Right lobe of liver (tissue), 6 donors: Measurements from ENCODE around the gene EFNA3. TPM values are rescaled to one million over a fixed set of nuclear protein-coding genes. Genes with fewer than 3 reads are reported as not detected.
A peak's percentile ranks its signal among the peaks of the same experiment; 100 is the strongest.

ENCODE experiments used
- ATAC-seq, 4 donors: fragments of 200-7000 bp; cut with Tn5 transposase; one replicate each; pipeline ENCODE4 v1.9.1; 2020; ENCODE audit warnings: mild to moderate bottlenecking in 4 of 4, moderate library complexity in 4 of 4
- DNase-seq, 3 donors: peaks; one replicate each; pipeline ENCODE4 v3.0.0-alpha.2; 2020
- H3K27ac ChIP-seq, 3 donors: fragments of 200-600 bp; one replicate each; pipeline ENCODE4 v1.8.0; 2022
- H3K27me3 ChIP-seq, 2 donors: fragments of 200-600 bp; one replicate each; pipeline ENCODE4 v1.8.0; 2022
- H3K36me3 ChIP-seq, 4 donors: fragments of 200-600 bp; sonication (generic) in 1 of 4; one replicate each; pipeline versions ENCODE4 v1.5.1 to v1.8.0; 2017 to 2022; ENCODE audit warnings: control low read depth in 1 of 4
- H3K4me1 ChIP-seq, 4 donors: fragments of 200-600 bp; sonication (generic) in 1 of 4; one replicate each; pipeline versions ENCODE4 v1.5.1 to v1.8.0; 2017 to 2022; ENCODE audit warnings: control low read depth in 1 of 4
- H3K4me3 ChIP-seq, 3 donors: fragments of 200-600 bp; one replicate each; pipeline ENCODE4 v1.8.0; 2022
- H3K9me3 ChIP-seq, 4 donors: fragments of 200-600 bp; sonication (generic) in 1 of 4; one replicate each; pipeline versions ENCODE4 v1.5.1 to v1.8.0; 2017 to 2022; ENCODE audit warnings: control low read depth in 1 of 4
- POLR2A ChIP-seq: fragments of 450-650 bp; IDR thresholded peaks from one replicate; pipeline ENCODE4 v1.6.1; 2017; ENCODE audit warnings: antibody characterized with exemption, mild to moderate bottlenecking
- WGBS: methylation state at CpG from one replicate; pipeline ENCODE4 v1.1.6; 2018; ENCODE audit warnings: low coverage, low lambda C conversion rate; ENCODE audit not compliant: insufficient coverage; ENCODE audit errors: missing lambda C conversion rate; 5-methylcytosine and 5-hydroxymethylcytosine counted together
- intact Hi-C, 2 donors: fragments of 100-400 bp; cut with DNase I; formaldehyde crosslinking; loops; one replicate each; pipeline versions ENCODE4 v1.11.2 to v1.14.1; 2022
- total RNA-seq, 6 experiments: library from RNA; depleted of rRNA in 2 of 6; stranded (reverse); fragments of >200 nt in 2 of 6; fragmentation: NEBNext Ultra II Directional in 3 of 6; extraction: Animal tissue kit (Norgen Biotek cat#: 25700) in 3 of 6; gene quantifications; one replicate each; pipeline versions ENCODE4 v1.1.0 to v1.2.4, GENCODE V29; 2016 to 2023
- TF ChIP-seq, protein P1 (sequence below), 4 donors: fragments of 200-600 bp in 3 of 4; fragments of 450-650 bp in 1 of 4; IDR thresholded peaks; one replicate each; pipeline versions ENCODE4 v1.5.1 to v1.8.0; 2016 to 2022; ENCODE audit warnings: antibody characterized with exemption in 4 of 4, mild to moderate bottlenecking in 2 of 4
- donor health status: DM: no; HTN: yes; CAD: no.
- donor health status: DM: no; HTN: no; CAD: no.
- donor health status: DM: no; HTN: no; CAD: no.
- donor health status: DM: no; HTN: yes; CAD: no.
- donor health status: DM: no; HTN: yes; CAD: no.

Gene EFNA3
- total RNA-seq, 6 experiments from 2014 or later, result 0.26 to 4.0 (median 2.5) TPM

- H3K9me3 ChIP-seq, result no peaks in the 10 kb centered on the region
- H3K27ac ChIP-seq, result no peak overlapping the region
- no peaks in the 10 kb centered on the region for H3K27me3 ChIP-seq
- H3K36me3 ChIP-seq, result no peaks in the 10 kb centered on the region
- 64% methylated on average over 3 of the region's 6 CpGs for WGBS
- intact Hi-C loops, result no loop called here
- peaks cover 0 to 18% (median 8%) of the 10 kb centered on the region in 4 donors for H3K4me1 ChIP-seq
- TF ChIP-seq POLR2A, result no peak
- TF ChIP-seq, protein P1, sequence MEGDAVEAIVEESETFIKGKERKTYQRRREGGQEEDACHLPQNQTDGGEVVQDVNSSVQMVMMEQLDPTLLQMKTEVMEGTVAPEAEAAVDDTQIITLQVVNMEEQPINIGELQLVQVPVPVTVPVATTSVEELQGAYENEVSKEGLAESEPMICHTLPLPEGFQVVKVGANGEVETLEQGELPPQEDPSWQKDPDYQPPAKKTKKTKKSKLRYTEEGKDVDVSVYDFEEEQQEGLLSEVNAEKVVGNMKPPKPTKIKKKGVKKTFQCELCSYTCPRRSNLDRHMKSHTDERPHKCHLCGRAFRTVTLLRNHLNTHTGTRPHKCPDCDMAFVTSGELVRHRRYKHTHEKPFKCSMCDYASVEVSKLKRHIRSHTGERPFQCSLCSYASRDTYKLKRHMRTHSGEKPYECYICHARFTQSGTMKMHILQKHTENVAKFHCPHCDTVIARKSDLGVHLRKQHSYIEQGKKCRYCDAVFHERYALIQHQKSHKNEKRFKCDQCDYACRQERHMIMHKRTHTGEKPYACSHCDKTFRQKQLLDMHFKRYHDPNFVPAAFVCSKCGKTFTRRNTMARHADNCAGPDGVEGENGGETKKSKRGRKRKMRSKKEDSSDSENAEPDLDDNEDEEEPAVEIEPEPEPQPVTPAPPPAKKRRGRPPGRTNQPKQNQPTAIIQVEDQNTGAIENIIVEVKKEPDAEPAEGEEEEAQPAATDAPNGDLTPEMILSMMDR (IDR thresholded peaks at IDR 0.05), result no peak
- ATAC-seq, result no peak
- H3K4me3 ChIP-seq, result no peak overlapping the region
- DNase-seq, result no peak
Measured at GRCh38 chr1:155120253-155120652, 41.6 kb downstream of the EFNA3 start.

DNA sequence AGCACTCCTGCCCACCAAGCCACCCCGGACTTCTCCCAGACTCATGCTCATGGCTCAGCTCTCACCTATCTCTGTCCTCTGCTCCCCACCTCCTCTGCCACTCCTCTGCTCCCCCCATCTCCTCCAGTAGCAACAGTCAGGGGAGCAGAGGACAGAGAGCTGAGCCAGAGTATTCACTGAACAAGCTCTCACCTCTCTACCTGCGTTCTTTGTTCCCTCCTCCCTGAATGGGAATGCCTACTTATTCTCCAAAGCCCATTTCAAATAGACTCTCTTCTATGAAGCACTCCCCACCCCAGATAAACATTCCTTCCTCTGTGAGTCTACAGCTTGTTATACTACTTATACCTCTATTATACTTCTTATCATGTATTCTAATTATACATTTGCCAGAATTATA is 42.6 kb downstream of the EFNA3 start:
- peaks cover 0 to 24% (median 8%) of the 10 kb centered on the region in 4 donors for H3K4me1 ChIP-seq
- H3K27me3 ChIP-seq, result no peaks in the 10 kb centered on the region
- intact Hi-C loops, result no loop called here
- DNase-seq, result no peak
- no peaks in the 10 kb centered on the region for H3K36me3 ChIP-seq
- no peak for TF ChIP-seq POLR2A
- TF ChIP-seq, protein P1 (IDR thresholded peaks at IDR 0.05), result no peak
- H3K9me3 ChIP-seq, result no peaks in the 10 kb centered on the region
- no peak overlapping the region for H3K4me3 ChIP-seq
- ATAC-seq, result no peak
- 100% methylated on average over 1 of the region's 2 CpGs for WGBS
- no peak overlapping the region for H3K27ac ChIP-seq

GRCh38 chr1:155122308-155122707 is 43.7 kb downstream of the EFNA3 start:
- WGBS, result 90% methylated on average over 2 of the region's 2 CpGs
- Histone ChIP-seq H3K4me1 (peaks cover 0 to 24% (median 8%) of the 10 kb centered on the region in 4 donors), H3K27ac (no peak overlapping the region), H3K27me3 (no peaks in the 10 kb centered on the region), H3K36me3 (no peaks in the 10 kb centered on the region), H3K4me3 (no peak overlapping the region), H3K9me3 (no peaks in the 10 kb centered on the region)
- DNase-seq, result no peak
- ATAC-seq, result no peak
- TF ChIP-seq, protein P1 (IDR thresholded peaks at IDR 0.05), result no peak
- no peak for TF ChIP-seq POLR2A
- intact Hi-C loops, result no loop called here

- Histone ChIP-seq H3K36me3 (peaks cover 0 to 3% (median 0%) of the 10 kb centered on the region in 4 donors), H3K27ac (peak overlapping the region; percentile 97 to 100 (median 99)), H3K27me3 (no peaks in the 10 kb centered on the region), H3K4me3 (no peak overlapping the region), H3K9me3 (no peaks in the 10 kb centered on the region), H3K4me1 (peaks cover 0 to 24% (median 8%) of the 10 kb centered on the region in 4 donors)
- no peak for DNase-seq
- ATAC-seq, result no peak
- intact Hi-C loops, result no loop called here
- TF ChIP-seq, protein P1 (IDR thresholded peaks at IDR 0.05), result no peak
- TF ChIP-seq POLR2A, result no peak
- 73% methylated on average over 4 of the region's 4 CpGs for WGBS
Measured at GRCh38 chr1:155123801-155124200, 45.2 kb downstream of the EFNA3 start.
